GM18505 (cell line): ENCODE measurements around the gene ADORA2A.

Experiments
- ATAC-seq: cut with Tn5 transposase; IDR thresholded peaks from one replicate; pipeline ENCODE4 v1.9.1; 2021; ENCODE audit not compliant: unreplicated experiment
- POLR2A ChIP-seq: IDR thresholded peaks from 4 replicates; pipeline ENCODE4 v1.6.1; 2011; ENCODE audit warnings: borderline replicate concordance; ENCODE audit not compliant: insufficient read depth, insufficient read length; ENCODE audit errors: extremely low read depth

Gene ADORA2A

DNA sequence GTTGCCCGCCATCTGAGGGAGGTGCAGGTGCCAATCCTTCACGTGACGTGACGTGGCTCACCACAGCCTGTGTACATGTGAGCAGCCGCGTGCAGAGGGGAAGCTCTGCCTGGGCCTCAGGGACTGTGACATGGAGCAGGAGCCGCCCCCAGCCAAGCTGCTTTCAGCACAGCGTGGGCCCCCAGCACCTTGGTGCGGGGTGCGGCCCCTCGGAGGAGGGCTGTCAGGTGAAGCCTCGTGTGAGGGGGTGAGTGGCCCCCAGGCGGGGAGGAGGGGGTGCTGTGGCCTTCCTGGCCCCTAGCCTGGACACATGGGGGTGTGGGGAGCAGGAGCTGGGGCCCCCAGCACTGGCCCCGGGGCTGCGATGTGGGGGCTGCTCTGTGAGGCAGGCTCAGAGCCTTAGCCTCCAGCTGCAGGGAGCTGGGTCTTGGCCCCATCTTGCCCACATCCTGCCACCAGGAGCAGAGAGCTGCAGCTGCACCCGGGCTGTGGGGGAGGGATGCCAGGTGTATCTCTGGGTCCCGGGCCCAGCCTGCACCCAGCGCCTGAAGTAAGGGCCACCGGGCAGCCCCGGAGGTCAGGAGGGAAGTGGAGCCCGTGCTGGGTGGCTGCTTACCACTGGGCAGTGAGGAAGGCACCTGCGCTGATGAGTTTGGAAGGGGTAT is at the start of gene ADORA2A:
Gene ADORA2A (plus strand): TSS at position 100 of the 665 bp plus-strand sequence. CDS start 5,806 bp downstream, outside the sequence.
- peak; percentile 49 for ATAC-seq
- peak; percentile 25 for TF ChIP-seq POLR2A

- TF ChIP-seq POLR2A = no peak
- no peak for ATAC-seq
Measured at GRCh38 chr22:24379536-24379935, 47.9 kb upstream of the ADORA2A start.

- ATAC-seq = no peak
- TF ChIP-seq POLR2A = no peak
Measured at GRCh38 chr22:24380220-24380904, 47.0 kb upstream of the ADORA2A start.

DNA sequence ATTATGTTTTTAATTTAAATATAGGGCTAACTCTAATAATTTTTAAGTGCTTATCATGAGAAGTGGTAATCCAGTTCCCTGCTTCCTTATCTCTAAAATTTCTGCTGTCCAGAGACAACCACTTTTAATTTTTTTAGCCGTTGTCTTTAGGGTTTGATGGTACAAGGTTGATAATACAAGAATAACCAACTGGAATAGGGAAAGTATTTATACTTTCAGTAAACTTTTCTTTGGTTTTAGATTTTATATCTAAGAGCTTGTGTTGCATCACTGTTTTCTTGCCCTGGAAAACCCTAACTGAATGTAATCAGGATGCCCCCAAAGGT is 46.5 kb upstream of the ADORA2A start:
- ATAC-seq = no peak
- TF ChIP-seq POLR2A = no peak

DNA sequence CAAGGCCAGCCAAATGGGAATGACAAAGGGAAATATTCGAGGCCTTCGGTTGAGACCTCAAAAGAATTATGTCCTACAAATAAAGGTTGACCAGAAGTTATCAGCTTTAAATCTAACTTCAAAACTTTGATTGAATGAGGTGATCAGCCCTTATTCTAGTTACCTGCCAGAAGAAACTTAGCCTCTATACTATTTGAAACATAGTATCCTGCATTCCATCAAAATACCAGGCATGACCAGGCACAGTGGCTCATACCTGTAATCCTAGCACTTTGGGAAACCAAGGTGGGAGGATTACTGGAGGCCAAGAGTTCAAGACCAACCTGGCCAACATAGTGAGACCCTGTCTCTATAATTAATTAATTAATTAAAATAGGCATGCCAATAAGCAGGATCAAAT is 44.3 kb upstream of the ADORA2A start:
- no peak for TF ChIP-seq POLR2A
- no peak for ATAC-seq

GRCh38 chr22:24384131-24384530 is 43.3 kb upstream of the ADORA2A start:
- TF ChIP-seq POLR2A = no peak
- ATAC-seq = no peak

DNA sequence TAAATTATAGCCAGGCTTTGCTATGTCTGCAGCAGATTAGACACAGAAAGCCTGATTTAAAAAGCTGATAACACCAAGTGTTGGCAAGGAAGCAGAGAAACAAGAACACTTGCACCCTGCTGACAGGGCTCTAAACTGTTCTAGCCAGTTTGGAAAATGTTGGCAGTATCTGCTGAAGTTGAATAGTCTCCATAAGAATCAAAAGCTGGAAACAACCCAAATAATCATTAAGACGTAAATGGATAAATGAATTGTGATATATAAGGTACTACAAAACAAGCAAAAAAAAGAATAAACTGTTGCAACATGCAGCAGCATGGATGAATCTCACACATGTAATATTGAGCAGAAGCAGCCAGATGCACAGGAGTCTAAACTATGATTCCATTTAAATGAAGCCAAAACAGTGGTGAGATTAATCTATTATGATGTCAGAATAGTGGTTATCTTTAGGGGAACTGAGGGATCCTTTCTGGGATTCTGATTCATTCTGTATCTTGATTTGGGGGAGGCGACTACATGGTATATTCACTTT is 40.4 kb upstream of the ADORA2A start:
- TF ChIP-seq POLR2A = no peak
- ATAC-seq = no peak

DNA sequence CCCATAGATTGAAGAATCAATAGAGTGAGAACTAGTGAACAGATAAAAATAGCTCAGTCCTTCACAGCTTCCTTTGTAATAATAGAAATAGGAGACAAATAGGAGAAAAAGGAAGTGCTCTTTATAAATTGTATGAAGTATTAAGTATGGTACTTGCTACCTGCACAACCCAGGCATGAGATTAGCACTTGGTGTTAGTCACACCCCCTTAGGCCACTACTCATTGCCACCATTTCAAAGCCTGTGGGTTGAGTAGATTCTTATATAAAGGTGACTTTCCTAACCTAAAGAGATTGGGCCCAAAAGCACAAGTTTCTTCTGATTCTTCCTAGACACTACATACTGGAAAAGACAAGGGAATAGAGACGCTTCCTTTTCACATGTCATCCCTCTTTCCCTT is 37.7 kb upstream of the ADORA2A start:
- TF ChIP-seq POLR2A = no peak
- ATAC-seq = no peak

DNA sequence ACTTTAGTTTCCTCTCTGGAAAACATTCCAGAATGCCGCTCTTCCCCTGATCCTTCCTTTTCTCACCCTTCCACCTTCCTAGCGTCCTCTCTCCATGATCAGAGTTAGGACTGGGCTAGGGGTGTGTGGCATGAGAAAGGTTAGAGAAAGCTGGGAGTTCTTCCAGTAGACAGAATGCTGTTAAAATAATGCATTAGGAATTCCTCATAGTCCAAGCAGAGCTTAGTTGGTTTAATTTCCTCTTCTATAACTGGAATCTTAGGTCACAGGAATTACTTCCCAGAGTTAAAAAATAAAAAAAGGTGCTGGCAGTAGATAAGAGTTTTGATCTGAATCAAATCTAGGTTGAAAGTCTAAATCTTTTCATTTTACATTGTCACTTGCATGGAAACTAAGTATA is 37.2 kb upstream of the ADORA2A start:
- no peak for ATAC-seq

DNA sequence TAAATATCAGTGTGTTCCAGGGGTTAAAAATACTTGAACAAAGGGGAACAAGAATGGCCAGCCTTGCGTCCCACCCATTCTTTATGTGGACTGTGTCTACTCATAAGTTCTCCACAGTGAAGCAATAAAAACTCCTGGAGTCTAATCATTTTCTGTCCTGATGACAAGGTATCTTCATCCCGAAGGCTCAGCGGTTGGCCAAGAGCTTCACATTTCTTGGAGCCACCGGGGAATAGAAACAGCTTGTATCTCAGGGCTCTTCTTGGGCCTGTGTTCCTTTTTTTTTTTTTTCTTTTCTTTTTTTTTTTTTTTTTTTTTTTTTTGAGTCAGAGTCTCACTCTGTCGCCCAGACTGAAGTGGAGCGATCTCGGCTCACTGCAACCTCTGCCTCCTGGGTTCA is 36.8 kb upstream of the ADORA2A start:
- no peak for TF ChIP-seq POLR2A
- ATAC-seq = no peak

More for the DNA sequence above, 37.2 kb upstream of the ADORA2A start:
- no peak for TF ChIP-seq POLR2A

- ATAC-seq = no peak
- no peak for TF ChIP-seq POLR2A
Measured at GRCh38 chr22:24391836-24392217, 35.6 kb upstream of the ADORA2A start.

- TF ChIP-seq POLR2A = no peak
- ATAC-seq = no peak
Measured at GRCh38 chr22:24392218-24392931, 35.0 kb upstream of the ADORA2A start.

DNA sequence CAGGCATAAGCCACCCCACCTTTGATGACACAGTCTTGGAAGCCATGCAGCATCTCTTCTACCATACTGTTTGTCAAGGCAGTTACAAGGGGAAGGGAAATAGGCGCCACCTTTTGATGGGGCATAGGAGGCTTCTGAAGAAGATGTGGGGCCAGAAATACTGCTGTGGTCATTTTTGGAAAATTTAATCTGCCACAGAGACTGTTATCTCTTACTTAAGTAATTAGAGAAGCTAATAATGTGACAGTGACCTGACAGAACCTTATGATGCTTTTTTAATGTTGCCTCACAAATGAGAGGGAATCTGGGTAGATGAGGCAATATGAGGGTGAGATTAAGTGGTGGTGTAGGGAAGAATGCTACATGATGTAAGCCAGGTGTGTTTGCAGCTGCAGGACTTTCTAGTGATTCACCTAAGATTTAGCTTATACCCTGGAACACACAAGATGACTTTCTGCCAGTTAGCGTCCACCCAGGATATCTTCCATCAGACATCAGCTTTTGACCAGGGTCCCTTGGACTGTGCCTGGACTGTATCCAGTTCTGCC is 34.3 kb upstream of the ADORA2A start:
- ATAC-seq = no peak
- no peak for TF ChIP-seq POLR2A
